NCI-H1436 (cell line): ENCODE measurements around the gene NEDD4.
"Not testable (repeated sequence)": the region's sequence is repeated elsewhere in the genome, so short reads cannot be mapped to it uniquely, and the experiment has no call there.

Source experiments
- DNase-seq: peaks from one replicate; lab custom pipeline; 2025; lab: John Stamatoyannopoulos, UW

The NEDD4 gene

DNA sequence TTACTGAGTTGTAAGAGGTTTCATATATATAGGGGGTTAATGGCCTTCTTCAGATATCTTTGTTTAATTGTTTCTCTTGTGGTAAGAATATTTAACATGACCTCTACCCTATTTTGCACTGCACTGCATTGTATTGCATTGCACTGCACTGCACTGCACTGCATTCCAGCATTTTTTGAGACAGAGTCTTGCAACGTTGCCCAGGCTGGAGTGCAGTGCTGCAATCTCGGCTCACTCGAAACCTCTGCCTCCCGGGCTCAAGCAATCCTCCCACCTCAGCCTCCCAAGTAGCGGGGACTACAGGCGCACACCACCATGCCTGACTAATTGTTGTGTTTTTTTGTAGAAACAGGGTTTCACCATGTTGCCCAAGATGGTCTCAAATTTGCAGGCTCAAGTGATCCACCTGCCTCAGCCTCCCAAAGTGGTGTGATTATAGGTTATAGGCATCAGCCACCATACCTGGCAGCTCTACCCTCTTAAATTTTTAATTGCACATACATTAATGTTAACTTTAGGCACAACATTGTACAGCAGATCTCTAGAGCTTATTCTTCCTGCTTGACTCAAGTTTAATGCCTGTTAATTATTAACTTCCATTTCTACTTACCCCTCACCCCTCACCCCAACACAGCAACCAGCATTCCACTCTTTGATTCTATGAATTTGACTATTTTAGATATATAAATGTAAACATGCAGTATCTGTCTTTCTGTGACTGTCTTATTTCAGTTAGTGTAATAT lies 38.4 kb downstream of the NEDD4 start:
- no peak for DNase-seq

DNA sequence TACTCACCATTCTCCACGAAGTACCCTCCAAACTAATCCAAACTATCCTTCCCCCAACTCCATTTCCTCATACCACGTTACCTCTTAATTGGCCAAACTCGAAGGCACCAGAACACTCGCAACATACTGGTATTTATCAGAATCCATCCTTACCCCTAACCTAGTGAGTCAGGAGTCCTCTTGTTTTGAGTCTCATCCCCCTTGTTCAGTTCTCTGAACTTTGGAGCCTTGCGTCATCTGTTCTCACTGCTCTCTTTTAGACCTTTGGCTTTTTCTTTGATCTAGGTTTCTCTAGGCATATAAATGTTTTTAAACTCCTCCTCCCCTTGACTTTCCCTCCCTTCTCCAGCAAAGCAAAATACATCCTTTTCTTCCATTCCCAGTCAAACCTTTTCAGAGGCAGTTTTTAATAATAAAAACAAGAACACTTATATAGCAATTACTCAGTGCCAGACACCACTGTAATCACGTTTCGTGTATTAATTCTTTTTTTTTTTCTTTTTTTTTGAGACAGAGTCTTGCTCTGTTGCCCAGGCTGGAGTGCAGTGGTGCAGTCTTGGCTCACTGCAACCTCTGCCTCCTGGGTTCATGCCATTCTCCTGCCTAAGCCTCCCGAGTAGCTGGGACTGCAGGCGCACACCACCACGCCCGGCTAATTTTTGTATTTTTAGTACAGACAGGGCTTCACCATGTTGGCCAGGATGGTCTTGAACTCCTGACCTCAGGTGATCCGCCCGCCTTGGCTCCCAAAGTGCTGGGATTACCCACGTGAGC lies 40.7 kb downstream of the NEDD4 start:
- DNase-seq = not testable (repeated sequence)

DNA sequence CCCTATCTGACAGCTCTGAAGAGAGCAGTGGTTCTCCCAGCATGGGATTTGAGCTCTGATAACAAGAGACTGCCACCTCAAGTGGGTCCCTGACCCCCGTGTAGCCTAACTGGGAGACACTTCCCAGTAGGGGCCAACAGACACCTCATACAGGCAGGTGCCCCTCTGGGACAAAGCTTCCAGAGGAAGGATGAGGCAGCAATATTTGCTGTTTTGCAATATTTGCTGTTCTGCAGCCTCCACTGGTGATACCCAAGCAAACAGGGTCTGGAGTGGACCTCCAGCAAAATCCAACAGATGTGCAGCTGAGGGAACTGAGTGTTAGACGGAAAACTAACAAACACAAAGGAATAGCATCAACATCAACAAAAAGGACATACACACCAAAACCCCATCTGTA lies 48.8 kb downstream of the NEDD4 start:
- not testable (repeated sequence) for DNase-seq

DNA sequence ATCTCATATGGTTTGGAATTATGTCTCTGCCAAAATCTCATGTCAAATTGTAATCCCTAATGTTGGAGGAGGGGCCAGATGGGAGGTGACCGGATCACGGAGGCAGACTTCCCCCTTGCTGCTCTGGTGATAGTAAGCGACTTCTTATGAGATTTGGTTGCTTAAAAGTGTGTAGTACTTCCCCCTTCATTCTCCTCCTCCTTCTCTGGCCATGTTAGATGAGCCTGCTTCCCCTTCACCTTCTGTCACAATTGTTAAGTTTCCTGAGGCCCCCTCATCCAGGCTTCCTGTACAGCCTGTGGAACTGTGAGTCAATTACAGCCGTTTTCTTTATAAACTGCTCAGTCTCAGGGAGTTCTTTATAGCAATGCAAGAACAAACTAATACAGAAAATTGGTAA lies 51.1 kb downstream of the NEDD4 start:
- no peak for DNase-seq

- DNase-seq = no peak
Measured at GRCh38 chr15:55937040-55937439, 56.4 kb downstream of the NEDD4 start.

DNA sequence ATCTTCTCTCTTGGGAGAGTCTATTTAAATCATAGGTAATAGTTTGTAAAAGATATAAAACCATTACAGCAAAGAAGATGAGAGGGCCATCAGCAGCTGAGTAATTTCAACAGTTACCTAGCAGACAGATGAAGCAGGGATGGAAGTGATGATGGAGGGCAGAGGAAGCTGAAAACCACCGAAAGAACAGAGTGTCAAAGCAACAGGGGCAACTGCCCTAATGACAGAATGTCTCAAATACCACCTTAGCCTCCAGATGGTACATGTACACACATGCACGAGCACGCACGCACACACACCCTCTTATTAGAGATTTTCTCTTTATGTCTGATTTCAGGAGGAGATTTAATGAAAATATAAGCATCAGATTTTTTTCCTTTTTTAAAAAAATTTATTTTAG lies 64.5 kb downstream of the NEDD4 start:
- no peak for DNase-seq

- DNase-seq = no peak
Measured at GRCh38 chr15:55921744-55922143, 71.7 kb downstream of the NEDD4 start.

DNA sequence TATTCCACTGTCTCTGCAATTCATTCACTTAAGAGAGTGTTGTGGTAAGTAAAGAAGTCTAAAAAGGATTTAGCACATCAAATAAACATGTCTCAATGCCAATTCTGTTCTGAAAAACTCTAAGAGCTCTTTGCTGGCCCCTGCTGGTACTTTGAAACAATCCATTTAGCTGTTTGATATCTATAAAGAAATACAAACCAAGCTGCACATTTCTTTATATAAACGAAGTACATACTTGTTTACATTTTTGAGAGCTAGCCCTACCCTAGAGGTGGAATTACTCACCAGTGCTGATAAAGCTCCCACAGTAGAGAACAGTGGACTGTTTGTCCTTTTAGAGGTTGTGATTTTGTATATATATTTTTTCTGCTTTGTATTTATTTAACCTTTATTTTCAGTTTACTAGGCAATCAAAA lies 75.5 kb downstream of the NEDD4 start:
- DNase-seq = no peak

- DNase-seq = no peak
Measured at GRCh38 chr15:55916666-55917409, 76.6 kb downstream of the NEDD4 start.

DNA sequence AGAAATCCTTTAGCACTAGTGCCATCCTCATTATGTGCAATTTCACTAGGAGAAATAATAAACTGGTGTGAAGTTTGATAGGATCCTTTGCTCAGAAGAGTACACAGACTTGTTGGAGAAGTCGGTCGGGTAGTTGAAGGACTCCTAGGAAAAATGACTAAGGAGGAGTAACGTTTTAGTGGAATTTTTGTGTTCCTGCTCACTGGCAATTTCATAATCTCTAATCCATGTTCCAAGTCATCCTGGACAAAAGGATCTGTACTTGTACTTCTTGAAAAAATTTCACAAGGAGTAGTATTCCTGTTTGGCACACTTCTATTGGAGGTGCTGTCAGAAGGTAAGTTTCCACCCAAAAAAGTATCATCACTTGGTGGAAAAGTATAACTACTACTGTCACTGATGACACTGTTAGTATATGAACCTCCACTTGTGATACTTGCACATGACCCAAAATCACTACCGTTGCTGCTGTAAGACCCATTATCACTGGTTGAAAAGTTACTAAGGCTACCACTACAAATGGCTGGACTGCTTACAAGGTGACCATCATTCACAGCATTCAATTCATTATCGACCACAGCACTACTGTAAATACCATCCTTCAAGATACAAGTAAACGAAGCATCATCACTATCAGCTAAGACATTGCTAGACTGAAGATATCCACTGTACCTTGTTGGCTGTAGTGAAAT lies 77.4 kb downstream of the NEDD4 start:
- no peak for DNase-seq

- no peak for DNase-seq
Measured at GRCh38 chr15:55915221-55915620, 78.2 kb downstream of the NEDD4 start.

GRCh38 chr15:55914446-55914845 lies 79.0 kb downstream of the NEDD4 start:
- no peak for DNase-seq

- DNase-seq = no peak
Measured at GRCh38 chr15:55912982-55913381, 80.4 kb downstream of the NEDD4 start.

- no peak for DNase-seq
Measured at GRCh38 chr15:55909036-55909811, 84.2 kb downstream of the NEDD4 start.

DNA sequence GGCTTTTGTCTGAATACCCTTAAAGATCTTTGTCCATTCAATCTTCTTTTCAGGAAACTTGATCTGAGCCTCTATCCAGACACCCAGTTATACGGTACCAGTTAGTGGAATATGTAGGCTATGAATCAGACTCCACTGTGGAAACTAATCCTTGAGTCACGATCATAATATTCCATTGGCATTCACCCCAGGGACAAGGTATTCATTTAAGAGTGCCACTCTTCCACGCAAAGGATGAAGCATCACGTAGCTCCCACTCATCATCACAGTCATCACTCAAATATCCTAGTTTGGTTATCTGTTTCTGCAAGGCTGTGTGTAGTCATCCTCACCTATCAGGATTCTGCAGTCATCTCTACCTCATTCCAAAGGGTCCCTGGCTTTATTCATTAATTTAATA lies 85.6 kb downstream of the NEDD4 start:
- no peak for DNase-seq

DNA sequence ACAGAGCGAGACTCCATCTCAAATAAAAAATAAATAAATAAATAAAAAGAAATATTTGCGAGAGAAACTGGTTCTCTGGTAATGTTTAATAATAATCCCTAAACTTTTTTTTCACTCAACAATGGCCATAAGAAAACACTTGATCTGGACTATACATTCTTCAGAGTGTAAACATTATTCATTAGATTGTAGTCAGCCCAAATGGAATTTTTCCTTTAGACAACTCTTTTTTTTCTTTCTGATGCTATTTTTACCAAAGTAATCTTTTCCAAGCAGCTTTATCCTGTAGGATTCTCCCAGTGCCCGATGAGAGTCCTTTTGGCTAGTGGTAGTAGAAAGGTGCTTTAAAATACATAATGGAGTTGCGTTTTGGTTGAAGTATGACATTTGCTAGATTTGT lies 90.4 kb downstream of the NEDD4 start:
- DNase-seq = no peak

DNA sequence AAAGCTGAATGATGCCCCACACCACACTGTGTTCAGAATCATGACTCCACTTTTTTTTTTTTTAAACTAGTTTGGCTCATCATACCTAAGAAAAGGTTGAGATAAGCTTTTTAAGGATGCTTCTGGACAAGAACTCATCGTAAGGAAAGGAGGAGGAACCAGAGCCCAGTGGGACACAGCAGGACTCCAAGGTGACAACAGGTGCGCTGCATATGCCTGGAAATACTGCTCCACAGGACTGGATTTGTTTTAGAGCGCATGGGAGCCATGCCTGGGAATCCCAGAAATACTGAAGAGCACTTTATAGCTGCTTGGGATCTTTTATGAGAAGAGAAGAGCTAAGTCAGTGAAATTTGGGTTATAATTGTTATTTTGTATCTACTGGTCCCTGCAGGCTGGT lies 93.4 kb downstream of the NEDD4 start:
- DNase-seq = no peak

GRCh38 chr15:55899537-55899936 lies 93.9 kb downstream of the NEDD4 start:
- no peak for DNase-seq

GRCh38 chr15:55897560-55898336 lies 95.7 kb downstream of the NEDD4 start:
- DNase-seq = no peak

DNA sequence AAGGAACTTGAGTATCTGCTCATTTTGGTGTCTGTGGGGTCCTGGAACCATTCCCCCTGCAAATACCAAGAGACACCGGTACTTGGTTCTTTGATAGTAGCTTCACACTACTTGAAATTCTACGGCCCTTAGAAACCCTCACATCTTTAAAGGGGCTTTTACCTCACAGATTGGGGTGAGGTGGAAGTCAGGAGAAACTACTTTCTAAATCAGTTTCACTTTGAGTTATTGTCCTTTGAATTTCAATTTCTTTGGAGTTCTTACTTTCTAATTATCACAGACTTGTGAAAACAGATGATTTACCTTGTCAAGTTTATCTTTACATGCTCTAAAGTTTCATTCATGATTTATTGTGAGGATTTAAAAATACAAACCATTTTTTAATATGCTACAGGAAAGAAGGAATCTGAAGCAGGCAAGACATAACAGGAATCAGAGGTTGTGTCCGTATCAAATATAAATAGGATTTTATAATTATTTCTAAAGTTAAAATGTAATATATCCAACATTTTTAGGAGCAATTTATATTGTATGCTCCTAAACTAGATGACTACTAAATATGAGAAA lies 98.9 kb downstream of the NEDD4 start:
- DNase-seq = no peak
